ENCODE measurements around the gene SDK1. TPM values are rescaled to one million over a fixed set of nuclear protein-coding genes. Genes with fewer than 3 reads are reported as not detected.

Gene SDK1
- total RNA-seq, 1 donor from 2014 or later: 3.9 TPM

DNA sequence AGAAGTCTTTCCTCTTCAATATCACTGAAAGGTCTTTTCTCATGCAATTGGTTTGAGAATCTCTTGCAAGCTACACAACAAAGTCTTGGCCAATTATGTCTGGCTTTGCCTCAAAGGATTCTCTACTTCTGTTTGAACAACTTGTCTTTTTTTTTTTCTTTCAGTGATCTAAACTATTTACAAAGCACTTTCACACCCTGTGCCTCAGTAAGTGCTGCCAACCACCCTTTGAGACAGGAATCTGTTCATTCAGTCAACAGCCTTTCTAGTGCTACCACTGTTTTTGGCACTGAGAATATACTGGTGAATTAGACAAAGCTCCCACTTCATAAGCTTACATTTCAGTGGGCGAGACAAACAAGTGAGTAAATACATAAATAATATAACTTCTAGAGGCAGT, 26.9 kb upstream of the SDK1 start:
- H3K36me3 ChIP-seq (ENCODE audit: control insufficient read depth, insufficient read depth, low read length): no peaks in the 10 kb centered on the region
- DNase-seq (ENCODE audit: low read depth): no peak
- TF ChIP-seq CTCF (IDR thresholded peaks at IDR 0.05; ENCODE audit: insufficient read depth, low read length, poor library complexity, severe bottlenecking): no peak
- H3K4me3 ChIP-seq (ENCODE audit: low read depth, low read length): no peak overlapping the region
- H3K27me3 ChIP-seq (ENCODE audit: control insufficient read depth, insufficient read depth, low read length): no peaks in the 10 kb centered on the region

DNA sequence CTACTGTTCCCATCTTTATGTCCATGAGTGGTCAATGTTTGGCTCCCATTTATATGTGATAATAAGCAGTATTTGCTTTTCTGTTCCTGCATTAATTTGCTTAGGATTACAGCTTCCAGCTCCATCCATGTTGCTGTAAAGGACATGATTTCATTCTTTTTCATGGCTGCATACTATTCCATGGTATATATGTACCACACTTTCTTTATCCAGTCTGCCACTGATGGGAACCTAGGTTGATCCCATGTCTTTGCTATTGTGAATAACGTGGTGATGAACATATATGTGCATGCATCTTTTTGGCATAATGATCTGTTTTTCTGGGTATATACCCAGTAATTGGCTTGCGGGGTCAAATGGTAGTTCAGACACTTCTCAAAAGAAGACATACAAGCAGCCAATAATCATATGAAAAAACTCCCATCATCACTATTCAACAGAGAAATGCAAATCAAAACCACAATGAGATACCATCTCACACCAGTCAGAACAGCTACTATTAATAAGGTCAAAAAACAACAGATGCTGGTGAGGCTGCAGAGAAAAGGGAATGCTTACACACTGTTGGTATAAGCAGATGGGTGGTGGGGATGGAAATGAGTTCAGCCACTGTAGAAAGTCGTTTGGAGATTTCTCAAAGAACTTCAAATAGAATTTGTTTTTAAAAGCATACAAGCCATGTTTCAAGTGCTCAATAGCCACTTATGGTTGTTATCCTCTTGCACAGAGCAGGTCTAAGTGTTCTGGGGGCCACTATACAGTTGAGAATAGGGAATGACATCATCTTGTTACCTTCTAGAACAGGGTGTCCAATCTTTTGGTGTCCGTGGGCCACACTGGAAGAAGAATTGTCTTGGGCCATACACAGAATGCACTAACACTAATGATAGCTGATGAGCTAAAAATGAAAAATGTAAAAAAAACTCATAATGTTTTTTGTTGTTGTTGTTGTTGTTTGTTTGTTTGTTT, 23.2 kb upstream of the SDK1 start:
- no peak overlapping the region for H3K4me3 ChIP-seq (ENCODE audit: low read depth, low read length)
- no peak for DNase-seq (ENCODE audit: low read depth)
- no peaks in the 10 kb centered on the region for H3K36me3 ChIP-seq (ENCODE audit: control insufficient read depth, insufficient read depth, low read length)
- no peaks in the 10 kb centered on the region for H3K27me3 ChIP-seq (ENCODE audit: control insufficient read depth, insufficient read depth, low read length)
- no peak for TF ChIP-seq CTCF (IDR thresholded peaks at IDR 0.05; ENCODE audit: insufficient read depth, low read length, poor library complexity, severe bottlenecking)

DNA sequence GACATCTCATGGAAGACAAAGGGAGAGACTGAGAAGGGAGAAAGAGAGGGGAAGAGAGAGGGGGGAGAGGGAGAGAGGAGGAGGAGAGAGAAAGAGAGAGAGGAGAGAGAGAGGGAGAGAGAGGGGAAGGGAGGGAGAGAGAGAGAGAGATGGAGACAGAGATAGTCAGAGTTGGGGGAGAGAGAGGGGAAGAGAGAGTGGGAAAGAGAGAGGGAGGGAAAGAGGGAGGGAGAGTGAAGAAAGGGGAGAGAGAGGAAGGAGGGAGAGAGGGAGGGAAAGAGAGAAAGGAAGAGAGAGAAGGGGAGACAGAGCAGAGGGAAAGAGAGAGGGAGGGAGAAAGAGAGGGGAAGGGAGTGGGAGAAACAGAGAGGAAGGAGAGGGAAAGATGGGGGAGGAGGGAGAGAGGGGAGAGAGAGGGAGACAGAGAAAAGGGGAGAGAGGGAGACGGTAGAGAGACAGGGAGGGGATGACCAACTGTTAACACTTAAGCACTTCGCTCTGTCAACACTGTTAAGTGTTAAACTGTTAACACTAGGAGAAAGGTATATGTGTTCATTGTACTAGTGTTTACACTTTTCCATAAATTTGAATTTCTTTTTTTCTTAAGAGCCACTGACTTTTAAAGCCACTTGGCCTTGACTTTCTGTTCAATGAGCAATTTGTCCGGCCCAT, 21.8 kb upstream of the SDK1 start:
- Histone ChIP-seq H3K4me3 (ENCODE audit: low read depth, low read length) (no peak overlapping the region), H3K27me3 (ENCODE audit: control insufficient read depth, insufficient read depth, low read length) (no peaks in the 10 kb centered on the region), H3K36me3 (ENCODE audit: control insufficient read depth, insufficient read depth, low read length) (no peaks in the 10 kb centered on the region)
- no peak for DNase-seq (ENCODE audit: low read depth)
- TF ChIP-seq CTCF (IDR thresholded peaks at IDR 0.05; ENCODE audit: insufficient read depth, low read length, poor library complexity, severe bottlenecking): no peak

DNA sequence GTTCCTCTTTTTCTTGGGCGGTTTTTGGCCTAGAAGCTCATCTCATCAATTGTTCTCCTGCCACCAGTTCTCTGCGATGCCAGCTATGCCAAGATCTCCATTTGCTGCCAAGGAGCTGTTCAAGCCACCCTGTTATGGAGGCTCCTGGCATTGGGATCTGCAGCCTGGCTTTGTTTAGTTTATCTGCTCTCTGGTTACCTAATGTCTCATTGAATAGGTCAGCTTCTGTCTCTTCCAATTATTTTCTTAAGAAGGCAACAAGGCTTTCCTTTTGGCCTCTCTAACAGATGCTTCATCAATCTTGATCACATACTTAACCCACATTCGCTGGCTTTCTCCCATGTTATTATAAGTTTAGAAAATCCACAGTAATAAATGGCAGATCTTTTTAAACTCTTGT, 20.6 kb upstream of the SDK1 start:
- Histone ChIP-seq H3K4me3 (ENCODE audit: low read depth, low read length) (no peak overlapping the region), H3K27me3 (ENCODE audit: control insufficient read depth, insufficient read depth, low read length) (no peaks in the 10 kb centered on the region), H3K36me3 (ENCODE audit: control insufficient read depth, insufficient read depth, low read length) (no peaks in the 10 kb centered on the region)
- no peak for DNase-seq (ENCODE audit: low read depth)
- no peak for TF ChIP-seq CTCF (IDR thresholded peaks at IDR 0.05; ENCODE audit: insufficient read depth, low read length, poor library complexity, severe bottlenecking)

- DNase-seq (ENCODE audit: low read depth): no peak
- Histone ChIP-seq H3K27me3 (ENCODE audit: control insufficient read depth, insufficient read depth, low read length) (no peaks in the 10 kb centered on the region), H3K4me3 (ENCODE audit: low read depth, low read length) (no peak overlapping the region), H3K36me3 (ENCODE audit: control insufficient read depth, insufficient read depth, low read length) (no peaks in the 10 kb centered on the region)
- TF ChIP-seq CTCF (IDR thresholded peaks at IDR 0.05; ENCODE audit: insufficient read depth, low read length, poor library complexity, severe bottlenecking): no peak
These were observed 20.0 kb upstream of the SDK1 start for GRCh38 chr7:3280946-3281656.

Data from kidney epithelial cell (primary cell).